Glomerular visceral epithelial cell (primary cell): ENCODE data around the gene ARL2BP.
A peak's percentile ranks its signal among the peaks of the same experiment; 100 is the strongest.
"Not testable (repeated sequence)": the region's sequence is repeated elsewhere in the genome, so short reads cannot be mapped to it uniquely, and the experiment has no call there.

Experiments
- DNase-seq: peaks from one replicate; pipeline ENCODE4 v3.0.0-alpha.2; 2016; ENCODE audit errors: extremely low spot score

Gene ARL2BP

DNA sequence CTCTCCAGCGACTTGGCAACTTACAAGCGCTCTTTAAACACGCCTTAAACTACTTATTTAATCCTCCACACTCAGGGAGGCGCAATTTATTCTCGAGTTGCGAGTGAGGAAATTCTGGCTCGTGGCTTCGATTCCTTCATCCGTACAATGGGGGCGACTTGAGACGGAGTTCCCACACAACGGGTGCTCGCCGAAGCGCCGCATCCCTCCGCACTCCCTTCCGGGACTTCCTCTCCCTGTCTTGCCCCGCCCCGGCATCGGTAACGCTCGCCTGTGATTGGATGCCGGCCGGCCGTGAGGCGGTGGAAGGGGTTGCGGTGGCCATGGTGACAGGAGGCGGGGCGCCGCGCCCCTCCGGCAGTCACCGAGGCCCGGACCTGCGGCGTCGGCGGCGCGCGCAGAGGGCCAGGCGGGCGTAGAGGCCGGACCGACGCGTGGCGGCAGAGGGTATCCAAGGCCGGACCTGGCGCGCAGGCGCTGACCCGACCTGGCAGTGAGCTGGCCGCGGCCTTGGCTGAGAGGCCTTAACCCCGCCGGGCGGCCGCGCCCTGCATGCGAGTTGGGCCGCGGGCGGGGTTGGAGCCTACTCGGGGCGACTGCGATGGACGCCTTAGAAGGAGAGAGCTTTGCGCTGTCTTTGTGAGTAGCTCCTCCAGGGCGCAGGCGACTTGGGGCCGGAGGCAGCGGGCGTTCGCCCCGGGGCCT is at the start of gene ARL2BP:
Gene ARL2BP, plus strand, starts transcription at position 493 of the 705 bp plus-strand sequence. Its CDS starts 109 bp downstream, at position 602.
- peak; percentile 97 for DNase-seq

- no peak for DNase-seq
Observed at GRCh38 chr16:57196286-57196685, 48.8 kb upstream of the ARL2BP start.

- DNase-seq: no peak
Observed at GRCh38 chr16:57196753-57197152, 48.3 kb upstream of the ARL2BP start.

GRCh38 chr16:57200321-57200720 is 44.7 kb upstream of the ARL2BP start:
- not testable (repeated sequence) for DNase-seq

DNA sequence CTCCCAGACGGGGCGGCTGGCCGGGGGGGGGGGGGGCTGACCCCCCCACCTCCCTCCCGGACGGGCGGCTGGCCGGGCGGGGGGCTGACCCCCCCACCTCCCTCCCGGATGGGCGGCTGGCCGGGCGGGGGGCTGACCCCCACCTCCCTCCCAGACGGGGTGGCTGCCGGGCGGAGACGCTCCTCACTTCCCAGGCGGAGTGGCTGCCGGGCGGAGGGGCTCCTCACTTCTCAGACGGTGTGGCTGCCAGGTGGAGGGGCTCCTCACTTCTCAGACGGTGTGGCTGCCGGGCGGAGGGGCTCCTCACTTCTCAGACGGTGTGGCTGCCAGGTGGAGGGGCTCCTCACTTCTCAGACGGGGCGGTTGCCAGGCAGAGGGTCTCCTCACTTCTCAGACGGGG is 44.1 kb upstream of the ARL2BP start:
- not testable (repeated sequence) for DNase-seq

GRCh38 chr16:57202095-57202886 is 42.8 kb upstream of the ARL2BP start:
- no peak for DNase-seq

- DNase-seq: no peak
Observed at GRCh38 chr16:57203451-57203850, 41.6 kb upstream of the ARL2BP start.

DNA sequence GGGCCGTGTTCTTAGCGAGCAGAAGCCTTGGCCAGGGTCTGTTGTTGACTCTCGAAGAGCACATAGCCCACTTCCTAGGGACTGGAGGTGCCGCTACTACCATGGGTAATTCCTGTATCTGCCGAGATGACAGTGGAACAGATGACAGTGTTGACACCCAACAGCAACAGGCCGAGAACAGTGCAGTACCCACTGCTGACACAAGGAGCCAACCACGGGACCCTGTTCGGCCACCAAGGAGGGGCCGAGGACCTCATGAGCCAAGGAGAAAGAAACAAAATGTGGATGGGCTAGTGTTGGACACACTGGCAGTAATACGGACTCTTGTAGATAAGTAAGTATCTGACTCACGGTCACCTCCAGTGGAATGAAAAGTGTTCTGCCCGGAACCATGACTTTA is 40.4 kb upstream of the ARL2BP start:
- no peak for DNase-seq

GRCh38 chr16:57208926-57209325 is 36.1 kb upstream of the ARL2BP start:
- no peak for DNase-seq

- no peak for DNase-seq
Observed at GRCh38 chr16:57209780-57210179, 35.3 kb upstream of the ARL2BP start.

GRCh38 chr16:57213462-57213861 is 31.6 kb upstream of the ARL2BP start:
- DNase-seq: no peak

- DNase-seq: no peak
Observed at GRCh38 chr16:57216968-57217367, 28.1 kb upstream of the ARL2BP start.

DNA sequence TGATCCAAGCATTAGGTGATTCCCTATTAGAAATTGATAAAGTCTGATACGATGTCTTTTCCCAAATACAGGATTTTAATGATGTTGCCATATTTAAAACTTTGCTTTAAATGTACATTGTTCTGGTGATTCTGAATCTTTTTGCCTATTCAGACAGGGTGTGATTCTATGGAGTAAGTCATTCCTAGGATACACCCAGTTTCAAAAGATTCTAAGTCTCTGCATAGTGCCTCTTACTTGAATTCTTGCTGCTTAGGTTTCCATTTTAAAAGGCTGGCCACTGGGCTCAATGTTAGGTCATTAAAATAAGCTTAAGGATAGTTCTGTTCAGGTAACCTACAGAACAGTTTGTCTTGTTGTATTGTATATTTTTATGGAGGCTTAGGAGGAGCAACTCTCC is 22.0 kb upstream of the ARL2BP start:
- no peak for DNase-seq

GRCh38 chr16:57224651-57225335 is 20.3 kb upstream of the ARL2BP start:
- no peak for DNase-seq

DNA sequence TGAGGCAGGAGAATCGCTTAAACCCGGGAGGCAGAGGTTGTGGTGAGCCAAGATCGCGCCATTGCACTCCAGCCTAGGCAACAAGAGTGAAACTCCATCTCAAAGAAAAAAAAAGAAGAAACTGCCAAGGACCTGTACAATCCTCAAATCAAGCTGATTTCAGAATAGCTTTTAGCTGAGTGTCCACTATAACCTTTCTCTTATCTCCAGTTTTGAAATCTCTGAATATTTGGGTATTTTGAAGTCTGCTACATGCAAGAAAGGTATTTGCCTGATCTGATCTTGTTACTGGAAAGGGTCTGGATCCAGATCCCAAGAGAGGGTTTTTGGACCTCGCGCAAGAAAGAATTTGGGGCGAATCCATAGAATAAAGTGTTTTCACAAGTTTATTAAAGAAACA is 19.1 kb upstream of the ARL2BP start:
- DNase-seq: no peak

DNA sequence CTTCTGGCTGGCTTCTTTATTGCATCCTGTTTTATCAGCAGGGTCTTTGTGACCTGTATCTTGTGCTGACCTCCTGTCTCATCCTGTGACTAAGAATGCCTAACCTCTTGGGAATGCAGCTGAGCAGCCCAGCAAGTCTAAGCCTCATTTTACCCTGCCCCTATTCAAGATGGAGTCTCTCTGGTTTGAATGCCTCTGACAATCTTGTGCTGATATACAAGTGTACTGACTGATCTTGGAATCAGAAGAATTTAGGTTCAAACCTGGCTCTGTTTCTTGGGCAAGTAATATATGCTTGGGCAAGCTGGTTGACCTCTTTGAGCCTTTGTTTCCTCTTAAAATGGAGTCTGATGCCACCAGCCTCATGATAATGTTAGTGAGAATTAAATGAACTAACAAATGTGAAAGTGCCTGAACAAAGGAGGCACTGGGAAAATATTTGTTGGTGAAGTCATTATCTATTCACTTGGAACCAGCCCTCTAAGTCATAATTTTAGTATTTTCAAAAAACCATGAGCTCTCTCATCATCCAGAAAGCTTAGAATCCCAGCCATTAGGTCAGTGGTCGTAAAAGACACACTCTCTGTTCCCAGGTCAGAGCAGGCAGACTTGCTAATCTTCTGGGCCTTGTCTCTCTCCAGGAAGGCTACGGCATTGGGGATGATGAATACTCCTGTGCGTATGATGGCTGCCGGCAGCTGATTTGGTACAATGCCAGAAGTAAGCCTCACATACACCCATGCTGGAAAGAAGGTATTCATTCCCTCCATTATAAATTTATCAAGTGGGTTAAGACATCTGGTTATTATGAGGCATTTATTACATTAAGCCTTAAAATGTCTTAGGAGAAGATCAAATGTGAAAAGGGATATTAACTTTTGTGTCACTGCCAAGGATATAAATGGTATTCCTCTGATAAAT is 18.1 kb upstream of the ARL2BP start:
- no peak for DNase-seq

- no peak for DNase-seq
Observed at GRCh38 chr16:57229079-57229478, 16.0 kb upstream of the ARL2BP start.

DNA sequence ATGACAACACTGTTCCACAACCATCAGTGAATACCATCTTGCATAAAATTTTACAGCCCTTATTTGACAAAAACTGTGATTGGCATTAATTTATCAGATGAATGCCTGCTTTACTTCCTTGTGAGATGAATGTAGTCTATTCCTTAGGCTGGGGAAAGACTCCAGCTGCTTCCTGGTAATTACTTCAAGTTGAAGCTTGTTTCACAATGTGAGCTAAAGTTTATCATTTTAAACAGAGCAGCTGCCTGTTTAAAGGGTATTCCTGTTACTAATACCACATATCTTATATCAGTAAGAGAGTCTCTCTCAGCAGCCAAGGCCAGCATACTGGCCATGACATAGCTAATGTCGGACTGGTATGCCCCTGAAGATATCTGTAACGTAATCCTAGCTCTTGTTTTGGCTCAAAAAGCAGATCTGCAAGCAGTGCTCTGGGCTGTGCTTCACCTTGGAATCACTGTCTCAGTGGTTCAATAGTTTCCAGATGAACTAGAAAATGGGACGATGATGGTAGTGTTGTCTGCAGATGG is 13.2 kb upstream of the ARL2BP start:
- DNase-seq: no peak

DNA sequence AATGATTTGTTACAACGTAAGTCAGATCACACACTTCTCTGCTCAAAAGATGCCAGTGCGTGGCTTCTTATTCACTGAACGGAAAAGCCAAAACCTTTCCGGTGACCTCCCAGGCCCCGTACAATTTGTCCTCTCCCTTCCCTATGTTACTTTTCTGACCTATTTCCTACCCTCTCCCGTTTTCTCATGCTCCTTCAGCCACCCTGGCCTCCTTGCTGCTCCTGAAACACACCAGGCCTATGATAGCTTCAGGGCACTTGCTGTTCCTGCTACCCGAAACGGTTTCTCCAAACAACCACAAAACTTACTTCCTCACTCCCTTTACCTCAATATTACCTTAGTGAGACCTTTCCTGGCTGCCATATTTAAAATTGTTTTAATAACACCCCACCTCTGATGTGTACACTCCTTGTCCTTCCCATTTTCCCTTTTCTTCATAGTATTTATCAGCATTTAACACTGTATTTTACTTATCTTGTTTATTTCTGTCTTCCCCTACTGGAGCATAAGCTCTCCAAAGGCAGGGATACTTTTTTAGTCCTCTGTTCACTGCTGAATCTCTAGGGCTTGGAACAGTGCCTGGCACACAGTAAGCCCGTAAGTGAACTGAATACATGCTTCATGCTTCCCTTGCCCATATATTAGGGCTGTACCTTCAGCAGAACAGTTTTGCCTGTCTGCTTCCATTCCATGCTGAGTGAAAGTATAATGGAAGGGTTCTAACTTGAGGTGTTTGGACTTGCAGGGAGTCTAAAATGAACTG is 10.9 kb upstream of the ARL2BP start:
- DNase-seq: no peak

- DNase-seq: no peak
Observed at GRCh38 chr16:57234707-57235092, 10.4 kb upstream of the ARL2BP start.
